ENCODE measurements around the gene PLEKHA8. TPM values are rescaled to one million over a fixed set of nuclear protein-coding genes. Genes with fewer than 3 reads are reported as not detected.

PLEKHA8 gene
- total RNA-seq, 1 donor from 2014 or later: 60.1 TPM

GRCh38 chr7:30023524-30023923 lies 4.7 kb upstream of the PLEKHA8 start:
- Mint-ChIP-seq H3K4me3 (peak overlapping the region; percentile 75), H3K4me1 (peaks cover 45% of the 10 kb centered on the region), H3K36me3 (ENCODE audit: low read depth) (no peaks in the 10 kb centered on the region), H3K9me3 (no peaks in the 10 kb centered on the region), H3K27ac (ENCODE audit: unreplicated experiment) (no peak overlapping the region), H3K27me3 (ENCODE audit: low read depth) (no peaks in the 10 kb centered on the region)
- TF ChIP-seq CTCF (conservative IDR thresholded peaks at IDR 0.05): no peak
- DNase-seq (ENCODE audit: low read depth, low spot score): no peak

- TF ChIP-seq CTCF (conservative IDR thresholded peaks at IDR 0.05): no peak
Measured at GRCh38 chr7:30026229-30027064, 1.8 kb upstream of the PLEKHA8 start, which contains the start of gene FKBP14. TSS of gene FKBP14 (minus strand) at chr7:30026702. CDS start at chr7:30026508, 194 bp downstream.

GRCh38 chr7:30027065-30027456 lies 1.2 kb upstream of the PLEKHA8 start:
- no peak for DNase-seq (ENCODE audit: low read depth, low spot score)
- peak overlapping the region; percentile 24 for H3K27ac Mint-ChIP-seq (ENCODE audit: unreplicated experiment)
- H3K27me3 Mint-ChIP-seq (ENCODE audit: low read depth): no peaks in the 10 kb centered on the region
- TF ChIP-seq CTCF (conservative IDR thresholded peaks at IDR 0.05): no peak
- no peaks in the 10 kb centered on the region for H3K36me3 Mint-ChIP-seq (ENCODE audit: low read depth)
- peaks cover 45% of the 10 kb centered on the region for H3K4me1 Mint-ChIP-seq
- no peaks in the 10 kb centered on the region for H3K9me3 Mint-ChIP-seq
- peak overlapping the region; percentile 96 for H3K4me3 Mint-ChIP-seq

More at GRCh38 chr7:30026229-30027064, 1.8 kb upstream of the PLEKHA8 start, which contains the start of gene FKBP14:
- Mint-ChIP-seq H3K36me3 (ENCODE audit: low read depth) (no peaks in the 10 kb centered on the region), H3K27ac (ENCODE audit: unreplicated experiment) (peak within 1 kb of the TSS; percentile 95), H3K9me3 (no peaks in the 10 kb centered on the region), H3K4me3 (peak within 1 kb of the TSS; percentile 96), H3K4me1 (peaks cover 45% of the 10 kb centered on the region), H3K27me3 (ENCODE audit: low read depth) (no peaks in the 10 kb centered on the region)
- peak; percentile 86 for DNase-seq (ENCODE audit: low read depth, low spot score)

GRCh38 chr7:30027740-30028215 lies 434 bp upstream of the PLEKHA8 start:
- Mint-ChIP-seq H3K4me1 (peaks cover 45% of the 10 kb centered on the region), H3K27ac (ENCODE audit: unreplicated experiment) (peak overlapping the region; percentile 82)
- no peak for TF ChIP-seq CTCF (conservative IDR thresholded peaks at IDR 0.05)

GRCh38 chr7:30028749-30029635 lies 780 bp downstream of the PLEKHA8 start:
- Mint-ChIP-seq H3K9me3 (no peaks in the 10 kb centered on the region), H3K27ac (ENCODE audit: unreplicated experiment) (peak overlapping the region; percentile 97), H3K27me3 (ENCODE audit: low read depth) (no peaks in the 10 kb centered on the region), H3K4me3 (no peak overlapping the region), H3K4me1 (peaks cover 35% of the 10 kb centered on the region), H3K36me3 (ENCODE audit: low read depth) (no peaks in the 10 kb centered on the region)
- TF ChIP-seq CTCF (conservative IDR thresholded peaks at IDR 0.05): peak; percentile 22
- DNase-seq (ENCODE audit: low read depth, low spot score): no peak

More at GRCh38 chr7:30027740-30028215, 434 bp upstream of the PLEKHA8 start:
- no peaks in the 10 kb centered on the region for H3K27me3 Mint-ChIP-seq (ENCODE audit: low read depth)
- H3K9me3 Mint-ChIP-seq: no peaks in the 10 kb centered on the region
- DNase-seq (ENCODE audit: low read depth, low spot score): no peak
- H3K4me3 Mint-ChIP-seq: peak overlapping the region; percentile 96
- no peaks in the 10 kb centered on the region for H3K36me3 Mint-ChIP-seq (ENCODE audit: low read depth)
